T-helper 1 cell (primary cell): ENCODE measurements around the gene PSMD2.
A peak's percentile ranks its signal among the peaks of the same experiment; 100 is the strongest.
"Not testable (repeated sequence)": the region's sequence is repeated elsewhere in the genome, so short reads cannot be mapped to it uniquely, and the experiment has no call there.

Experiments used
- DNase-seq, 5 donors: peaks; one replicate each; pipeline ENCODE4 v3.0.0-alpha.2; 2012 to 2020

The PSMD2 gene

DNA sequence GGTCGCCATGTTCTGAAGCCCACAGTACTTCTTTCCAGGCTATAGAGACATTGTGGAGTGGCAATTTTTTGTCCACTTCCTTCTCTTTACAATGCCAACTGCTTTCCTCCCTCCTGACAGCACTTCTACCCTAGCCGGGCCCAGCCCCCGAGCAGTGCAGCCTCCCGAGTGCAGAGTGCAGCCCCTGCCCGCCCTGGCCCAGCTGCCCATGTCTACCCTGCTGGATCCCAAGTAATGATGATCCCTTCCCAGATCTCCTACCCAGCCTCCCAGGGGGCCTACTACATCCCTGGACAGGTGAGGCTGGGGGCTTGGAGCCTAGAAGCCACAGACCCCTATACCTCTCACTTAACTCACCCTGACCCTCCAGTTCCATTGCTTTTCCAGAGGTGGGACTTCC lies 18.2 kb downstream of the PSMD2 start:
- no peak for DNase-seq

- DNase-seq, result no peak
Measured at GRCh38 chr3:184320104-184320445, 21.0 kb downstream of the PSMD2 start.

DNA sequence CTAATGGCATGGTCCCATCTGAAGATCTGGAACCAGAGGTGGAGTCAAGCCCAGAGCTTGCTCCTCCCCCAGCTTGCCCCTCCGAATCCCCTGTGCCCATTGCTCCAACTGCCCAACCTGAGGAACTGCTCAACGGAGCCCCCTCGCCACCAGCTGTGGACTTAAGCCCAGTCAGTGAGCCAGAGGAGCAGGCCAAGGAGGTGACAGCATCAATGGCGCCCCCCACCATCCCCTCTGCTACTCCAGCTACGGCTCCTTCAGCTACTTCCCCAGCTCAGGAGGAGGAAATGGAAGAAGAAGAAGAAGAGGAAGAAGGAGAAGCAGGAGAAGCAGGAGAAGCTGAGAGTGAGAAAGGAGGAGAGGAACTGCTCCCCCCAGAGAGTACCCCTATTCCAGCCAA lies 22.6 kb downstream of the PSMD2 start:
- no peak for DNase-seq

- no peak for DNase-seq
Measured at GRCh38 chr3:184322731-184323487, 23.9 kb downstream of the PSMD2 start.

- DNase-seq, result no peak
Measured at GRCh38 chr3:184323696-184324095, 24.7 kb downstream of the PSMD2 start.

DNA sequence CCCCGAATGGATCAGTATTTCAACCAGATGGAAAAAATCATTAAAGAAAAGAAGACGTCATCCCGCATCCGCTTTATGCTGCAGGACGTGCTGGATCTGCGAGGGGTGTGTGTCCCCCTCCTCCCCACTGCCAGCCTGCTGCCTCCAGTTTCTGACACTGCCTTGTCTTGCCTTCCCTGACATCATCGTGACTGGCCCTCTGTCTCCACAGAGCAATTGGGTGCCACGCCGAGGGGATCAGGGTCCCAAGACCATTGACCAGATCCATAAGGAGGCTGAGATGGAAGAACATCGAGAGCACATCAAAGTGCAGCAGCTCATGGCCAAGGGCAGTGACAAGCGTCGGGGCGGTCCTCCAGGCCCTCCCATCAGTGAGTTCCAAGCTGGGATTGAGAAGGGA lies 26.2 kb downstream of the PSMD2 start:
- no peak for DNase-seq

DNA sequence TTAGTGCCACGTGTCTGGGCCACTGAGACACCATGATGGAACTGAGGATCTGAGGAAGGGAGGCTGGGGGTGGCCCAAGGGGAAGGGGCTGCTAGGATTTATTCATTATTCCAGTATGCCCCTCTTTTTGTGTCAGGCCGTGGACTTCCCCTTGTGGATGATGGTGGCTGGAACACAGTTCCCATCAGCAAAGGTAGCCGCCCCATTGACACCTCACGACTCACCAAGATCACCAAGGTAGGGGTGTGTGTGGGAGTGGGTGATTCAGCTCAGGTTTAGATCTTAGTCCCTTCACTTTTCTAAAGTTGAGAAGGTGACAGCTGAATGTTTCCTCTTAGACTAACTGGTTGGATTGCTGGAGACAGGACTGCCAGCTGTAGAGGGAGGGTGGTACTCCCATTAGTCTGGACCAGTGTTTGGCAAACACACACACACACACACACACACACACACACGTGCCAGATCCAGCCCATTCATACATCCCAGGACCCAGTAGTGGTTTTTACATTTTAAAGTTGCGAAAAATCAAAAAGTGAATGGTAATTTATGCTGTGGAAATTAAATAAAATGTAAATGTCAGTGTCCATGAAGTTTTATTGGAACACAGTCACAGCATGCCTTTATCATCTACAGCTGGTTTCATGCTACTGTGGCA lies 26.8 kb downstream of the PSMD2 start:
- DNase-seq, result no peak

- DNase-seq, result no peak
Measured at GRCh38 chr3:184327171-184327570, 28.1 kb downstream of the PSMD2 start.

DNA sequence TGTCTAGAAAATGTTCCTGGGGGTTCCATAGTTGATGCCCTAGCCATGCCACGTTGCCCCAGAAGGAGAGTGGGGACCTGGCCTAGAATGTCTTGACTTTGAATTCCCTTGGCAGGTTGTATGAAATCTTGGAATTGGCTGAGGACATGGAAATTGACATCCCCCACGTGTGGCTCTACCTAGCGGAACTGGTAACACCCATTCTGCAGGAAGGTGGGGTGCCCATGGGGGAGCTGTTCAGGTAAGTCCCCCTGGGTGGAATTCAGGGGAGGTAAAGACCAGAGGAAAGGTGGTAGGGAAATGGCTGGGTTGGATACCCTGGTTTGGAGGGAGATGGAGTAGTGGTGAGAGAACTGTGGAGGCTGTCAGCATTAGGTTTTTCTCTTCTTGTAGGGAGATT lies 29.5 kb downstream of the PSMD2 start:
- no peak for DNase-seq

DNA sequence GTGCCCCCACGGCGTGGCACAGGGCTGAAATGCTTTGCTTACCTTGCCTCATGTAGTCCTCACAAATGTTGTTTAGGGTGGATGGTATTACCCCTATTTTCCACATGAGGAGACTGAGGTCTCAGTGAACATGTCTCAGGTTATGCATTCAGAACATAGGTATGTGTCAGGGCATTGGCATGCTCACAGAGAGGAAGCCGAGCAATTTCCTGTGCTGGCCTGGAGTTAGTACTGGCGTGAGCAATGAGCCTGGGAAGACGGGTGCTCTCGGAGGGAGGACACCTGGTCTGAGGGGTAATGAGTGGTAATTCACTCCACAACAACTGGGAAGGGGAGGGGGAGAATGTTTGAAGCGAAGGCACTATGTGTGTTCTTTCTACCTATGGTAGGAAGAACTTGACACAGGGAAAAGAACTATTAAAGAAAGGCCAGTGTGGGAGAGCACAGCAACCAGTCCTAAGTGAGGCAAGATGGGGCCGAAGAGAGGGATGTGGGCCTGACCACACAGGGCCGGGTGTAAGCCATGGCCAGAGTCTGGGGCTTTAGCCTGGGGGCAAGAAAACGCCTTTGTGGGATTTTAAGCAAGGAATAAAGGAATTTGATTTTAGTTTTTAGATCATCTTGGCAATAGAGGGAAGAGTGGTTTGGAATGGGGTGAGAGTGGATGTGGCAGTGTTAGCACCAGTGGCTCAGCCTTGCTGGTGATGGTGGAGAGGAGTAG lies 33.5 kb downstream of the PSMD2 start:
- DNase-seq, result no peak

DNA sequence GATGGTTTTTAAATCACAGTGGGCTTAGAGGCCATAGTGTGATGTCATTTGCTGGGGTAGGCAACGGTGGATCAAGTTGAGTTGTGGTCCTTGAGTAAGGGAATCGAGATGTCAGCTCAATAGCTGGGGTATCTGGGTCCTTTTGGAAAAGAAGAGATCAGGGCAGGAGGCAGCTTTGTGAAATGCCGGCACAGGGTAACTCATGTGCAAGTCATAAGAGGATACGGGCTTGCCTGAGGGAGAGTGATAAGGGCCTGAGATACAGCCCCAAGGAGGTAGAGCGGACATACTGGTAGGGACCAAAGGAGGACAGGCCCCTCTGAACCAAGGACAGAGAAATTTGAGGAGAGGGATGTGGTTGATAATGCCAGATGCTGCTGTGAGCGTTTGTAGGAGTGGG lies 34.1 kb downstream of the PSMD2 start:
- no peak for DNase-seq

DNA sequence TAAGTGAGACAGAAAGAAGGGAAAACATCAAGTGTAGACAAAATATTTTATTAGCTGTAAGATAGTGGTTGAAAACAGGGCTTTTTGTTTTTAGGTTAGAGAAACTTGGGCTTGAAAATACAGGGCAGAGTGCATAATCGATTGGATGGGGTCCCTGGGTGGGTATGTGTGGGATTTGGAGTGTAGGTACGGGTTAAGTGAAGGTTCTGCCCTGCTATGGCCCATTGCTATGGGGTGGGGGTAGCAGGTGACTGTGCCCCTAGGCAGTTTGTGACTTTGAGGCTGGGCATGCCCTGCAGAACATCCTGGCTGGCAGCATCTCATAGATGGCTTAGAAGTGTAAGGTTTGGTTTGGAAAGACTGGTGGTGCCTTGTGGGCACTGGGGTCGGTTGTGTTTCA lies 34.7 kb downstream of the PSMD2 start:
- DNase-seq, result no peak

DNA sequence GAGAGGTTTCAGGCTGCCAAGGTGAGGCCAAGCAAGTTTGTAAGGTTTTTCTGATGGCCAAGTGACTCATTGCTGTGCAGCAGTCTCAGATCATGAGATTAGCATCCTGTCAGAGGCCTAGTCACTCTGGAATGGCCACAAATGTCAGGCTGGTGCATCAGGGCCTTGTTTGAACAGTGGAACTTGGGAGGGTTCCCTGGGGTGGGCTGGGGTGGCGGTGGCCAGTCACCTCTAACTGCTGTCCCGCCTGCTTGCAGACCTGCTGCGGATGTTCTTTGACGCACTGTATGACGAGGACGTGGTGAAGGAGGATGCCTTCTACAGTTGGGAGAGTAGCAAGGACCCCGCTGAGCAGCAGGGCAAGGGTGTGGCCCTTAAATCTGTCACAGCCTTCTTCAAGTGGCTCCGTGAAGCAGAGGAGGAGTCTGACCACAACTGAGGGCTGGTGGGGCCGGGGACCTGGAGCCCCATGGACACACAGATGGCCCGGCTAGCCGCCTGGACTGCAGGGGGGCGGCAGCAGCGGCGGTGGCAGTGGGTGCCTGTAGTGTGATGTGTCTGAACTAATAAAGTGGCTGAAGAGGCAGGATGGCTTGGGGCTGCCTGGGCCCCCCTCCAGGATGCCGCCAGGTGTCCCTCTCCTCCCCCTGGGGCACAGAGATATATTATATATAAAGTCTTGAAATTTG lies 35.6 kb downstream of the PSMD2 start:
- peak in 3 of 5 donors; percentile 11 to 39 (median 26) for DNase-seq

DNA sequence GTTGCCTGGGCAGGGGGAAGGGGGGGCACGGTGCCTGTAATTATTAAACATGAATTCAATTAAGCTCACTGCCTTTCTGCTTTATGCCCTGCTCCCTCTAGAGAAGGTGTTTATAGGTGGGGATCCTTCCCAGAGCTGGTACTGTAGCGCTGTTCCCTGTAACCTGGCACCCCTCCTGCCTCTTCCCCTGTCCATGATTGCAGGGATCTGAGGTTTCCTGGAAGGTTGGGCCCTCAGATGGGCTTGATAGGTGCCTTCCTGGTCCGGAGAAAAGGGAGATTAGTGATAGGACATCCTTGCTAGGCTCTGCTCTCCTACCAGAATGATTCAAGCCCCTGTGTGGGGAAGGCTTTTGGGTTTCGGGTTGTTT lies 36.2 kb downstream of the PSMD2 start:
- no peak for DNase-seq

GRCh38 chr3:184335661-184336546 lies 36.9 kb downstream of the PSMD2 start:
- peak; percentile 68 to 85 (median 80) for DNase-seq

DNA sequence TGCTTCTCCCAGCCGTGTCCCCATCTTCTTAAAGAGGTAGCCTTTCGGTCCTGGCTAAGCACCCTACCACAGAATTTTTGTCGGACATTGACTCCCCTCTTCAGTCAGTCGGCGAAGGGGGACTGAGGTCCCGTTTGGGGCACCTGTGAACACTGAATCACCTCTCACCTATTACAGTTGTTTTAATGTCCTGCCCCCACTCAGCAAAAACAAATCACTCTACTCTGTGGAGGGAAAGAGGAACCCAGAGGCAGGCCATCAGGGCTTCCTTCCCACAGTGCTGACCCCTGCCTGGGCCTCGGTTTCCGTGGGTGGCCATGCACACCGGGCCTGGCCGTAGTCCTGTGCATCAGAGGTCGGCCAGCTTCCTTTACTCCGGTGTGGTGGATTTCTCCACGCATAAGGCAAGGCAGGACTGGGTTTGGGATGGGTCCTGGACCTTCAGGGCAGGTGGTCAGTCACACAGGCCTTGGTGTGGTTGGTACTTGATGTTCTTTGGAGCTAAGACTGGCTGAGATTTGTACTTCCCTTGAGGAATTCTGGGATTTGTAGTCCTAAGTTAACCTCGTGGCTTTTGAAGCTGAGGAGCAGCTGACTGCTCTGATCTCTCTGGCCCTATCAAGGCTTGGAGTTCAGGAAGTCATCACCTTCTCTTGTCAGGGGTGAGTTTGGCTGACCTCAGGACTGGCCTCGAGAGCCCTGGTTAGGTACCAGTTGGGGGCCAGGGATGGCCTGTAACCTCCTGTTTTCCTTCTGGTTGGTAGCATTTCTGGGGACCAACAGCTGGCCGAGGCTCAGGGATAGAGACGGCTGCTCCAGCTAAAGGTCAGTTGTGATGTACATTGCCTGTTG lies 37.7 kb downstream of the PSMD2 start:
- DNase-seq, result no peak

GRCh38 chr3:184337399-184337714 lies 38.3 kb downstream of the PSMD2 start, which contains the start of gene FAM131A:
TSS of gene FAM131A (plus strand) at chr3:184337600. CDS start at chr3:184337631, 31 bp downstream.
- DNase-seq, result no peak

GRCh38 chr3:184337981-184338380 lies 38.9 kb downstream of the PSMD2 start:
- no peak for DNase-seq

GRCh38 chr3:184338511-184338945 lies 39.5 kb downstream of the PSMD2 start:
- DNase-seq, result peak in 1 of 5 donors; percentile 17

DNA sequence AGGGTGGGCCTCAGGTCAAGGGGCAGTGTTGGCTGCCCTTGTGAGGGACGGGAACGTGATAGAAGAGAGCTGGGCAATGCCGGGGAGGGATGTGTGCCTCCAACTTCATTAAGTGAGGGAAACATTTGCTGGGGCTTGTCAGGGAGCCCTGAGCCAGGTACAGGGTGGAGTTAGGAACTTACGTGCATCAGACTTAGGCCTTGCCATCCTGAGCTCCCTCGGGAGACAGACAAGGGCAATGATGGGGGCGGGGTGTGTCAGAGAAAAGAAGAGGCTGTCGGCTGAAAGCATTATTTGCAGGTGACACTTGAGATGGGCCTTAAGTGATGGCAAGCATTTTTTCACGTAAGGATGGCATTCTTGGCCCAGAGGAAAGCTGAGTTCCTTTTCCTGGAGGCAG lies 40.0 kb downstream of the PSMD2 start:
- no peak for DNase-seq

DNA sequence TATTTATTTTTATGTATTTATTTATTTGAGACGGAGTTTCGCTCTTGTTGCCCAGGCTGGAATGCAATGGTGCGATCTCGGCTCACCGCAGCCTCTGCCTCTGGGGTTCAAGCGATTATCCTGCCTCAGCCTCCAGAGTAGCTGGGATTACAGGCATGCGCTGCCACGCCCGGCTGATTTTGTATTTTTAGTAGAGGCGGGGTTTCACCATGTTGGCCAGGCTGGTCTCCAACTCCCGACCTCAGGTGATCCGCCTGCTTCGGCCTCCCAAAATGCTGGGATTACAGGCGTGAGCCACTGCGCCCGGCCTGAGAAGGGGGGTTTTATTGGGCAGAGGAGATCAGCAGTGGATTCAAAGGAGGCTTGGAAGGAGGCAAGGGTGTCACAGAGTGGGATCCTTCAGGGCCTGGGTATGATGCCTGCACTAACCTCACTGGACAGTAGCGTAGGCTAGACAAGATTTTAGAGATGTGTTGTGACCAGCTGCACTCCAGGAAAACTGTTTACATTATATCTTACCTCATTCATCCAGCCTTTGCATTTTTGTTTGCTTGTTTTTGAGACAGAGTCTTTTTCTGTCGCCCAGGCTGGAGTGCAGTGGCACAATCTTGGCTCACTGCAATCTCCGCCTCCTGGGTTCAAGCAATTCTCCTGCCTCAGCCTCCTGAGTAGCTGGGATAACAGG lies 40.6 kb downstream of the PSMD2 start:
- DNase-seq, result not testable (repeated sequence)
